ENCODE measurements around the gene HEPN1. TPM values are rescaled to one million over a fixed set of nuclear protein-coding genes. Genes with fewer than 3 reads are reported as not detected.

Gene HEPN1
- total and polyA plus RNA-seq, 10 of the 15 experiments (the other 5 are each of a cell fraction or from before 2014, with no cell fraction given) = not detected

DNA sequence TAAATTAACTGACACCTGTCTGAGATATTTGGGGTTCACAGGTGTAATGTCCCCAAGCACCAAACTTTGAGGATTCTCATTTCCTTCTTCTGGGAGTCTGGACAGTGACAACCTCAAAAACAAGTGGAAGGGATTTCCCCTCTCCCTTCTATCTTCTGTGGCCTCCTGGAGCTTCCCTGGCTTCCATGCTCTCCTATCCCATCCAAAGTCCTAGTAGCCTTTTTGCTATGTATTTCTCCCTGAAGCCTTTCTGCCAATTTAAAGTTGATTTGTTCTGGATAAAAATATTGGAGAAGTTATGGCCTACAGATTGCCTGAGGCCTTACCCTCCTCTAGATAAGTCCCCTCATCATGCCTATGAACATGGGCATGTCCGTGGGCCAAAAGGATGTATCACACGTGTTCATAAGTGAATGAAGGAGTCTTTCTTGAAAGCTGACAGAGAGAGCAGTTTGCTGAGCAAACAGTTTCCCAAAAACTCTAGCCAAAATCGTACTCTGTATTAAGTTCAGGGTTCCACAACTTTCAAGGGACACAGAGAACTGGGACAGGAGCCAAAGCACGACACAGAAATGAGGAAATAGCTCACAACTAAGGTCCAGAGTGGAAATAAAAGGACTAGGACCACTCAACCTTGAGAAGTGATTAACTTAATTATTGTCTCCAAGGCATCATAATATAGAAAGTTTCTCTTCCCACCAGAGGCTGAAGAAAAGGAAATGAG is 10.1 kb downstream of the HEPN1 start:
- SMC1A ChIA-PET (ENCODE audit: uncharacterized antibody, unreplicated experiment) = no interaction called here
- 13% methylated on average over 4 of the region's 4 CpGs for WGBS (ENCODE audit: insufficient coverage, insufficient replicate concordance, low lambda C conversion rate, missing lambda C conversion rate)
- TF ChIP-seq, protein P1, sequence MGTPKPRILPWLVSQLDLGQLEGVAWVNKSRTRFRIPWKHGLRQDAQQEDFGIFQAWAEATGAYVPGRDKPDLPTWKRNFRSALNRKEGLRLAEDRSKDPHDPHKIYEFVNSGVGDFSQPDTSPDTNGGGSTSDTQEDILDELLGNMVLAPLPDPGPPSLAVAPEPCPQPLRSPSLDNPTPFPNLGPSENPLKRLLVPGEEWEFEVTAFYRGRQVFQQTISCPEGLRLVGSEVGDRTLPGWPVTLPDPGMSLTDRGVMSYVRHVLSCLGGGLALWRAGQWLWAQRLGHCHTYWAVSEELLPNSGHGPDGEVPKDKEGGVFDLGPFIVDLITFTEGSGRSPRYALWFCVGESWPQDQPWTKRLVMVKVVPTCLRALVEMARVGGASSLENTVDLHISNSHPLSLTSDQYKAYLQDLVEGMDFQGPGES (IDR thresholded peaks at IDR 0.05) = no peak
- TF ChIP-seq POU2F2 (IDR thresholded peaks at IDR 0.05; ENCODE audit: borderline replicate concordance, low read depth, low read length) = no peak
- no peak for TF ChIP-seq BACH1 (IDR thresholded peaks at IDR 0.05; ENCODE audit: borderline replicate concordance)
- TF ChIP-seq POLR2A (IDR thresholded peaks at IDR 0.05; ENCODE audit: low read depth, low read length) = no peak
- no peak for TF ChIP-seq NKRF (conservative IDR thresholded peaks at IDR 0.05)
- TF ChIP-seq SUZ12 (IDR thresholded peaks at IDR 0.05; ENCODE audit: unreplicated experiment) = no peak
- TF ChIP-seq SMC3 (IDR thresholded peaks at IDR 0.05; ENCODE audit: borderline replicate concordance, low read length) = no peak
- no peak for TF ChIP-seq RCOR1 (conservative IDR thresholded peaks at IDR 0.05; ENCODE audit: low read depth, low read length)
- no peak for TF ChIP-seq CREM (IDR thresholded peaks at IDR 0.05; ENCODE audit: low read depth)
- no peak for TF ChIP-seq CBFB (IDR thresholded peaks at IDR 0.05; ENCODE audit: low read depth)
- no peak for TF ChIP-seq RUNX3 (IDR thresholded peaks at IDR 0.05; ENCODE audit: low read length)
- no peak for TF ChIP-seq SREBF1 (IDR thresholded peaks at IDR 0.05; ENCODE audit: low read length)
- TF ChIP-seq, protein P2, sequence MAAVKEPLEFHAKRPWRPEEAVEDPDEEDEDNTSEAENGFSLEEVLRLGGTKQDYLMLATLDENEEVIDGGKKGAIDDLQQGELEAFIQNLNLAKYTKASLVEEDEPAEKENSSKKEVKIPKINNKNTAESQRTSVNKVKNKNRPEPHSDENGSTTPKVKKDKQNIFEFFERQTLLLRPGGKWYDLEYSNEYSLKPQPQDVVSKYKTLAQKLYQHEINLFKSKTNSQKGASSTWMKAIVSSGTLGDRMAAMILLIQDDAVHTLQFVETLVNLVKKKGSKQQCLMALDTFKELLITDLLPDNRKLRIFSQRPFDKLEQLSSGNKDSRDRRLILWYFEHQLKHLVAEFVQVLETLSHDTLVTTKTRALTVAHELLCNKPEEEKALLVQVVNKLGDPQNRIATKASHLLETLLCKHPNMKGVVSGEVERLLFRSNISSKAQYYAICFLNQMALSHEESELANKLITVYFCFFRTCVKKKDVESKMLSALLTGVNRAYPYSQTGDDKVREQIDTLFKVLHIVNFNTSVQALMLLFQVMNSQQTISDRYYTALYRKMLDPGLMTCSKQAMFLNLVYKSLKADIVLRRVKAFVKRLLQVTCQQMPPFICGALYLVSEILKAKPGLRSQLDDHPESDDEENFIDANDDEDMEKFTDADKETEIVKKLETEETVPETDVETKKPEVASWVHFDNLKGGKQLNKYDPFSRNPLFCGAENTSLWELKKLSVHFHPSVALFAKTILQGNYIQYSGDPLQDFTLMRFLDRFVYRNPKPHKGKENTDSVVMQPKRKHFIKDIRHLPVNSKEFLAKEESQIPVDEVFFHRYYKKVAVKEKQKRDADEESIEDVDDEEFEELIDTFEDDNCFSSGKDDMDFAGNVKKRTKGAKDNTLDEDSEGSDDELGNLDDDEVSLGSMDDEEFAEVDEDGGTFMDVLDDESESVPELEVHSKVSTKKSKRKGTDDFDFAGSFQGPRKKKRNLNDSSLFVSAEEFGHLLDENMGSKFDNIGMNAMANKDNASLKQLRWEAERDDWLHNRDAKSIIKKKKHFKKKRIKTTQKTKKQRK (IDR thresholded peaks at IDR 0.05; ENCODE audit: low read depth, low read length) = no peak
- no peak for TF ChIP-seq NRF1 (conservative IDR thresholded peaks at IDR 0.05; ENCODE audit: low read depth, low read length)
- TF ChIP-seq, protein P3, sequence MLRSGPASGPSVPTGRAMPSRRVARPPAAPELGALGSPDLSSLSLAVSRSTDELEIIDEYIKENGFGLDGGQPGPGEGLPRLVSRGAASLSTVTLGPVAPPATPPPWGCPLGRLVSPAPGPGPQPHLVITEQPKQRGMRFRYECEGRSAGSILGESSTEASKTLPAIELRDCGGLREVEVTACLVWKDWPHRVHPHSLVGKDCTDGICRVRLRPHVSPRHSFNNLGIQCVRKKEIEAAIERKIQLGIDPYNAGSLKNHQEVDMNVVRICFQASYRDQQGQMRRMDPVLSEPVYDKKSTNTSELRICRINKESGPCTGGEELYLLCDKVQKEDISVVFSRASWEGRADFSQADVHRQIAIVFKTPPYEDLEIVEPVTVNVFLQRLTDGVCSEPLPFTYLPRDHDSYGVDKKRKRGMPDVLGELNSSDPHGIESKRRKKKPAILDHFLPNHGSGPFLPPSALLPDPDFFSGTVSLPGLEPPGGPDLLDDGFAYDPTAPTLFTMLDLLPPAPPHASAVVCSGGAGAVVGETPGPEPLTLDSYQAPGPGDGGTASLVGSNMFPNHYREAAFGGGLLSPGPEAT (IDR thresholded peaks at IDR 0.05; ENCODE audit: low read depth) = no peak
- TF ChIP-seq MYC (IDR thresholded peaks at IDR 0.05; ENCODE audit: insufficient read depth, insufficient read length, insufficient replicate concordance, low read length, severe bottlenecking) = no peak

More for the DNA sequence above, 10.1 kb downstream of the HEPN1 start:
- in situ Hi-C loops (cut with MboI) = no loop called here
- no peak overlapping the region for H3K27ac ChIP-seq (ENCODE audit: control insufficient read depth, insufficient read depth)
- H3K36me3 ChIP-seq (ENCODE audit: control insufficient read depth in 2 of 2, insufficient read depth in 2 of 2, low read length in 1 of 2) = no peaks in the 10 kb centered on the region
- no peak overlapping the region for H3K9ac ChIP-seq (ENCODE audit: control insufficient read depth, insufficient read depth, low read length)
- no peak for DNase-seq (ENCODE audit: low read depth, low spot score)
- POLR2A ChIA-PET = no interaction called here
- H3K4me2 ChIP-seq (ENCODE audit: control insufficient read depth, insufficient read depth) = no peak overlapping the region
- no peak overlapping the region for H3K4me3 ChIP-seq
- ATAC-seq = no peak
- no peaks in the 10 kb centered on the region for H3K79me2 ChIP-seq (ENCODE audit: control insufficient read depth, insufficient read depth, low read length)
- H2AFZ ChIP-seq (ENCODE audit: control insufficient read depth, low read depth, low read length) = no peak overlapping the region
- no peaks in the 10 kb centered on the region for H3K27me3 ChIP-seq (replicated peaks in 1 of 2; ENCODE audit: control insufficient read depth in 2 of 2, insufficient read depth in 2 of 2, low read length in 1 of 2)
- RAD21 ChIA-PET (ENCODE audit: unreplicated experiment) = no interaction called here
- FAIRE-seq = no peak
- CTCF ChIA-PET = no interaction called here
- no peaks in the 10 kb centered on the region for H3K9me3 ChIP-seq (replicated peaks; ENCODE audit: control insufficient read depth, insufficient read depth, low read length)
- no peaks in the 10 kb centered on the region for H4K20me1 ChIP-seq (ENCODE audit: control insufficient read depth, insufficient read depth)
- H3K4me1 ChIP-seq (ENCODE audit: control insufficient read depth, insufficient read depth, low read length) = no peaks in the 10 kb centered on the region; the same call in 1 of the 2 replicates
- intact Hi-C loops (cut with micrococcal nuclease; ENCODE audit: unreplicated experiment) = no loop called here
- no TSS peak for BruUV-seq (replicated peaks)

Measured in GM12878 (cell line).